OCI-M1 (cell line): ENCODE data around the gene DUSP22.

Experiments
- DNase-seq: peaks from one replicate; lab custom pipeline; 2025; lab: John Stamatoyannopoulos, UW

The DUSP22 gene

GRCh38 chr6:309947-310346 lies 17.7 kb downstream of the DUSP22 start:
- no peak for DNase-seq

- DNase-seq: no peak
Observed at GRCh38 chr6:310671-311070, 18.4 kb downstream of the DUSP22 start.

- DNase-seq: no peak
Observed at GRCh38 chr6:311679-312220, 19.5 kb downstream of the DUSP22 start.

- DNase-seq: no peak
Observed at GRCh38 chr6:313087-313486, 20.8 kb downstream of the DUSP22 start.

- DNase-seq: no peak
Observed at GRCh38 chr6:313917-314316, 21.6 kb downstream of the DUSP22 start.

GRCh38 chr6:314377-314776 lies 22.1 kb downstream of the DUSP22 start:
- no peak for DNase-seq

GRCh38 chr6:315226-315625 lies 22.9 kb downstream of the DUSP22 start:
- DNase-seq: no peak

- no peak for DNase-seq
Observed at GRCh38 chr6:315921-316752, 23.9 kb downstream of the DUSP22 start.

GRCh38 chr6:316753-317038 lies 24.4 kb downstream of the DUSP22 start:
- no peak for DNase-seq

GRCh38 chr6:317060-317447 lies 24.8 kb downstream of the DUSP22 start:
- DNase-seq: no peak

- DNase-seq: no peak
Observed at GRCh38 chr6:317448-318144, 25.3 kb downstream of the DUSP22 start.

- DNase-seq: no peak
Observed at GRCh38 chr6:318243-318890, 26.1 kb downstream of the DUSP22 start.

- no peak for DNase-seq
Observed at GRCh38 chr6:319177-320131, 27.2 kb downstream of the DUSP22 start.

- DNase-seq: no peak
Observed at GRCh38 chr6:320351-321157, 28.3 kb downstream of the DUSP22 start.

GRCh38 chr6:321158-321438 lies 28.8 kb downstream of the DUSP22 start:
- no peak for DNase-seq

GRCh38 chr6:321536-322258 lies 29.4 kb downstream of the DUSP22 start:
- DNase-seq: no peak

GRCh38 chr6:322259-322930 lies 30.1 kb downstream of the DUSP22 start:
- no peak for DNase-seq

GRCh38 chr6:322940-323729 lies 30.8 kb downstream of the DUSP22 start:
- no peak for DNase-seq

GRCh38 chr6:323730-324088 lies 31.4 kb downstream of the DUSP22 start:
- DNase-seq: no peak
